Lung microvascular endothelial cell (primary cell): ENCODE data around the gene ART3. TPM values are rescaled to one million over a fixed set of nuclear protein-coding genes. Genes with fewer than 3 reads are reported as not detected.

Experiments used
- DNase-seq, 2 donors: peaks; one replicate each; pipeline versions ENCODE4 v3.0.0 to v3.0.0-alpha.2; 2010; ENCODE audit warnings: low read depth in 2 of 2
- total RNA-seq: library from RNA; depleted of rRNA; stranded (reverse); fragments of >200 nt; gene quantifications from 2 replicates; pipeline ENCODE4 v1.2.1, GENCODE V29; 2014

The ART3 gene
- total RNA-seq, 1 donor from 2014 or later: not detected

DNA sequence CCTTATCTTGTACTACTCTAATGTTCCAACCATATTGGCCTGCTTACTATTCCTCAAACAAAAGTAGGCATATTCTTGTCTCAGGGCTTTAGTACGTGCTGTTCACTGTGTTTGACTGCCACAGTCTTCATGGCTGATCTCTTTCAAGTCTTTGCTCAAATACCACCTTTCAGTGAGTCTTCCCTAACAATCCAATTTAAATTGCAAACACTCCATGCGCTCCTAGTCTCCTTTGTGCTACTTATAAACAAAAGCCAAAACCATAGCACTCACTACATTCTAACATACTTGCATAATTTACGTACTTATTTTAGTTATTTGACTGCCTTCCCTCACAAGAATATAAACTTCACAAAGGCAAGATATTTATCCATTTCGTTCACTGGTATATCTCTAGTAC lies 1.7 kb upstream of the ART3 start:
- no peak for DNase-seq

GRCh38 chr4:76074993-76075600 lies 588 bp downstream of the ART3 start:
- no peak for DNase-seq

DNA sequence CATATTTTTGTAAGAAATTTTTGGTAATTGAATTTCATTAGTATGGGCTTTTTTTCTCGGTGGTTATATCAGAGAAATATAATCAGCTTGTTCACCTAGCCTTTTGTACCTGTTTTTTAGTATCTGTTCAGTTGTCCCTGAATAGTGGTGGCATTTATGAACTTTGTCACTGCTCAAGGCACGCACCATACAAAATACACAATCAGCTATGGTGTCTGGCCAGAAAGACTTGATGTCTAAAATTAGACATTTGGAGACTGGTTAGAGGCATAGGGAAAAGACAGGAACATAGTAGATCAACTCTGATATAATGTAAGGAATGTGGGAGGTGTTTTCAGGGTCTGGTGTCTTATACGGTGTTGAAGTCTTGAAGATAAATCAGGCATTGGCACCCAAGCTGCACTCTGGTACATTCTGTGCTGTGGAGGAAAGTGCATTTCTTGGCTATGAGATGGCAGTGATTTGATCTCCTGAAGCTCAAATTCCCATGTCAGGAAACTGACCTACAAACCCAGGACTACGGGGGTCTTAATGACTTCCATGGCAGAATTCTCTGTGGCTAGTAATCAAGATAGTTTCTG lies 3.6 kb downstream of the ART3 start:
- DNase-seq: no peak

DNA sequence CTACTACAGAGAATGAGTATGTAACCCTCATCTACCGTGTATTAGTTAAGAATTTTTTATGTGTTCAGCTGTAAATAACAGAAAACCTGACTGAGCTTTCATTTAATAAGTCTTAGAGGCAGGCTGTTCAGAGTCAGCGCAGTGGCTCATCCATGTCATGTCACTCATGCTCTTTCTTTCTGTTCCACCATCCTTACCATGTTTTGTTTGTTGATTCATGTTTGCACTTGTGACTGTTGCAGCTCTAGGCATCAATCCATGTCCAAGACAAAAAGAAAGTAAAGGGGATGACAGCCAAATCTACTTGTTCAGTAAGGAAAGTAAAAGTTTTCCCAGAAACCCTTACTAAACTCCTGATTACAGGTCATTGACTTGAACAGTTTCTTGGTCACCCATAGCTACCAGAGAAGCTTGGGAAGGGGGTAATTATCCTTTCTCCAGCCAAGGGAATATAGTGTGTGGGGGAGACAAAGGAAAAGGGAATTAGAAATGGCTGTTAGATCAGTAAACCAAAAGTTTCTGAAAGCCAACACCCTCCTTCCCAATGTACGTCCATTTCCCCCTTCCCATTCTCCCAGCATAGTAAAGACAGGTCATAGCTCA lies 9.0 kb downstream of the ART3 start:
- no peak for DNase-seq

GRCh38 chr4:76084542-76084941 lies 10.0 kb downstream of the ART3 start:
- DNase-seq: no peak

GRCh38 chr4:76087007-76087769 lies 12.7 kb downstream of the ART3 start:
- peak; percentile 49 to 76 for DNase-seq

- no peak for DNase-seq
Observed at GRCh38 chr4:76088719-76089118, 14.2 kb downstream of the ART3 start.

DNA sequence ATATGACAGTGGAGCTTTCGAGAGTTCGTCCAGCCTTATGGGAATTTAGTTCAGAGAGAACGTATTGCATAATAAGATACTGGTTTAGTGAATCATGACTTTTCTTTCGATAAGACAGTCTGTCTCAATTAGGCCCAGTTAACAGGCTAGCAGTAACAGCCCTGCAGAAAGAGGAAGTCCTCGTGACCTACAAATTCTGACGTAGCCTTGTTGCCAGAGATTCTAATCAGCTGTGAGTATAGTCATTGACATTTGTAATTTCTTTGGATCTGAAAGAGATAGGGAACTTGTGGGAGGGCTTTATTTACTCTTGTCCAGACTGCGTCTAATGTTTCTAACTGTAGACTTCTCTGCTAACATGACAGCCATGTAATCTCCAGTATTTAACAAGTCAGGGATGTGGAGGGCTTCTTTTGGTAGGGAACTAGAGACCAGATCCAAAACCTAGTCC lies 15.8 kb downstream of the ART3 start:
- peak; percentile 51 to 88 for DNase-seq

DNA sequence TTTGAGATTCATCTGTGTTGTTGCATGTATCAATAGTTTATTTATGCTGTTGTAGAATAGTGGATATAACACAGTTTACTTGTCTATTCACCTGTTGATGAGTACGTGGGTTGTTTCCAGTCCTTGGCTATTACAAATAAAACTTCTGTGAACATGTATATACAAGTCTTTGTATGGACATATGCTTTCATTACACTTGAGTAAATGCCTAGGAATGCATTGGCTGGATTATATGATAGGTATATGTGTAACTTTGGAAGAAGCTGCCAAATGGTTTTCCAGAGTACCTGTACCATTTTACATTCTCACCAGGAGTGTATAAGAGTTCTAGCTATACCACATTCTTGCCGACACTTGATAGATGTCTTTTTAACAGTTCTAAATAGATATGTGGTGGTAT lies 16.5 kb downstream of the ART3 start:
- DNase-seq: no peak

DNA sequence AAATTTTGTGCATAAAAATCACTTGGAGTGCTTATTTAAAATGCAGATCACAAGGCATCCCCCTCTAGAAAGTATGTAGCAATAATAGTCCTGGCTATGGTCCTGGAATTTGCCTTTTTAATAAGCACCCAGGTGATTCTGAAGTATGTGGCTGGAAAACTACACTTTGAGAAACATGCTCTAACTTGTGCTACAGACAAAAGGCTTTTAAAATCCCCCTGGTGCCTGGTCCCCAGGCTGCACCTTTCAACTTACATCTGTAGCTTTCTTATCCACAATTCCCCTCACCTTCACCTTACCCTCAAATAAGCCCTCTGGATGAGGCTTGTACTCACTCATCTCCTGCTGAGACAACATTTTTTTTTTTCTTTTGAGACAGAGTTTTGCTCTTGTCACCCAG lies 21.1 kb downstream of the ART3 start:
- no peak for DNase-seq

DNA sequence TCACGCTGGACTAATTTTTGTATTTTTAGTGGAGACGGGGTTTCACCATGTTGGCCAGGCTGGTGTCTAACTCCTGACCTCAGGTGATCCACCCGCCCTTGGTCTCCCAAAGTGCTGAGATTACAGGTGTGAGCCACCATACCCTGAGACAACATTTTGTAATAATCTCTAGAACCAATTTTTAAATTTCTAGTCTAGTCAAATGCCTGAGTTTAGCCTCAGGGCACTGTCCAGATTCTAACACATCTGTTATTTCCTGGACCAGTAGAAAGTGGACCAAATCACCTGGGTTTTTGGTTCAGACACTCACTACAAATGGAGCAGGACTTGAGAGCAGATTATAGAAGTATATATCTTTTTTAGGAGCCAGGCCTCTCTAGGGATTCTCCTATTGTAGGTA lies 21.6 kb downstream of the ART3 start:
- DNase-seq: no peak

DNA sequence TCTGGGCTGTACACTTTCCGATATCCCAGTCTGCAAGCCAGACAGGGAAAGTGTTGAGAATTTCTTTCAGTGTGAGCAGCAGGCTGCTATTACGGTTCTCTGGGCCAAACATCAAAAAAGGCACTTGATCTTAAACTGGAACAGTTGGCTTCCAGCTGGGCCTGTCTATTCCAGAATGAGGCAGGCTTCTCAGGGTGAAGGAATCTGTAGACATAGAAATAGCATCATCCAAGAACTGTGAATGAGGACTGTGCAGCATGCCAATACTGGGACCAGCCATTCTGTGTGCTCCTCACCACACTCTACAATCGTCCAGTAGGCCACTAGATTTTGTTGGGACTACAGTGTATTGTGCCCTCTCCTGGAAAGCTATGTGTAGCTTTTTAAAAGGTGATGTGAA lies 31.1 kb downstream of the ART3 start:
- no peak for DNase-seq

DNA sequence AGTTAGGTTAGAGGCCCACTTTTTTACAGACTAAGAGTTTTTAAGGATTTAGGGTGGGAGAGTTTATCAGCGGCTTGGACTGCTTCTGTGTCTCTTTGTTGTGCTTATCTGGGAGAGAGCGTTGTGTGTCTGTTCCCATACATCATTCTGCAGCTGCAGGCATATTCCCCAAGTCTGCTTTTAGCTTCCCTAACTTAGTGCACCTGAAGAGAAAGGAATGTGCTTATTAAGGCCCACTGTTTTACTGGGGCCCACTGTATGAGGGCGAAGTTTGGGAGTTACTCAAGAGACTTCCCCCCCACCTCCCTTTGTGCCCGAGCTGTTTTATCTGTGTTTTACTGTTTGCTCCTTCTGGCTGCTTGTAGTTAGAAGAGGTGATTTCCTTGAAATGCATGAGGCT lies 31.9 kb downstream of the ART3 start:
- DNase-seq: no peak

- no peak for DNase-seq
Observed at GRCh38 chr4:76108467-76109181, 34.1 kb downstream of the ART3 start.

- DNase-seq: no peak
Observed at GRCh38 chr4:76116821-76117220, 42.3 kb downstream of the ART3 start.

DNA sequence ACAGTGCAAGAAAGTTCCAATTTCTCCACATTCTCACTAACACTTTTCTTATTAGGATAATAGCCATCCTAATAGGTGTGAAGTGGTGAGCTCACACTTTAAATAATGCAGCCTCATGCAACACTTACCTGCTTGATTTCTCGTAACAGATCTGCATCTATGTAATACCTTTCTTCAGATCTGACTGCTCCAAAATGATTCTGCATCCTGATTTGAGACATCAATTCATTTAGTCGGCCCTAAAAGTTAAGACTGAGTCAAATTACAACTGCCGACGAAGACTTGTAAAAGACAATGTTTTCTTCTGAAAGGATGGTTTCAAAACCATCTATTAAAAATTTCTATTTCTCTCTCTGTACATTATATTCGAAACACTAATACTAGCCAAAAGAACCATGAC lies 43.0 kb downstream of the ART3 start:
- no peak for DNase-seq

- no peak for DNase-seq
Observed at GRCh38 chr4:76120199-76120598, 45.7 kb downstream of the ART3 start.

DNA sequence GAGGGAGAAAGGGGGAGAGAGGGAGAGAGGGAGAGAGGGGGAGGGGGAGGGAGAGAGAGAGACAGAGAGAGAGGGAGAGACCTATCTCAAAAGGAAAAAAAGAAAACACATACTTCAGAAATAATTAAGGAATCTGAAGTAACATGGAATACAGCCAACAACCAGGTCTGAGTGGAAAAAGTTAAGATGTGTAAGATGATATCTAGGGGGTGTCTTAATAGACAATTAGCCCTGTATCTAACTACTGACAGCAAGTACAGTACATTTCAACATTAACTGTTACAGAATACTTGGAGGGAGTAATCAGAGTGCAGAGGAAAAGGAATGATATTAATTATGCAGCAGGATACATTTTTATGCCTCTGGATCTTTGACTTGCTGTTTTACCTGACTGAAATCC lies 51.3 kb downstream of the ART3 start:
- no peak for DNase-seq

- no peak for DNase-seq
Observed at GRCh38 chr4:76127754-76128153, 53.2 kb downstream of the ART3 start.

- DNase-seq: no peak
Observed at GRCh38 chr4:76141241-76141640, 66.7 kb downstream of the ART3 start.

DNA sequence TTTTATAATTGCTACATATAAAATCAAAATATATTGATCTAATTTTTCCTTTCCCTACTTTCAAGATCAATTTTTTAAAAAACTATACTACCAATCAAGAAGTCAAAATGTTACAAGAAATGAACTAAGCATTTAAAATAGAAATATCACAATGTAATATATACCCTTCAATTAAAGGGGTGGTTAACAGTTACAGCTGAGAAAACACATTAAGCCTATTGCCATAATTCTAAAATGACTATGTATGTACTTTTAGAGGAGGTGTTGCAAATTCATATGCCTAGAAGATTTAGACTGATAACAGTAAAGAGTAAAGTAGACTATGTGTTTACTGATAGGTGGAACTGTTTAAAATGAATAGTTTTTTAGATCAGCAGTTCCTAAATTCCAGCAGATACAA lies 70.0 kb downstream of the ART3 start:
- DNase-seq: no peak
